Ramos (cell line): ENCODE results near the gene CCDC192.

Experiments
- in situ Hi-C: fragments of 300-500 bp; cut with MboI; formaldehyde crosslinking; loops from one replicate; pipeline ENCODE4 v1.14.3; 2022; ENCODE audit warnings: low sequenced_read_pairs; ENCODE audit not compliant: unreplicated experiment

Gene CCDC192

GRCh38 chr5:127870914-127871313, 167.7 kb downstream of the CCDC192 start:
- in situ Hi-C loops = loop anchor here (10.0 kb wide), 1 partner anchor 334 kb away; no protein-coding TSS in a partner anchor

- in situ Hi-C loops = loop anchor here (10.0 kb wide), 1 partner anchor 333 kb away; no protein-coding TSS in a partner anchor
Observed at GRCh38 chr5:127871503-127872153, 168.4 kb downstream of the CCDC192 start.

GRCh38 chr5:127872494-127872893, 169.3 kb downstream of the CCDC192 start:
- in situ Hi-C loops = loop anchor here (10.0 kb wide), 1 partner anchor 332 kb away; no protein-coding TSS in a partner anchor

GRCh38 chr5:127875235-127876021, 172.2 kb downstream of the CCDC192 start:
- in situ Hi-C loops = loop anchor here (10.0 kb wide), 1 partner anchor 329 kb away; no protein-coding TSS in a partner anchor

GRCh38 chr5:127876384-127876783, 173.2 kb downstream of the CCDC192 start:
- in situ Hi-C loops = loop anchor here (10.0 kb wide), 1 partner anchor 328 kb away; no protein-coding TSS in a partner anchor

- in situ Hi-C loops = loop anchor here (10.0 kb wide), 1 partner anchor 327 kb away; no protein-coding TSS in a partner anchor
Observed at GRCh38 chr5:127878174-127878750, 175.1 kb downstream of the CCDC192 start.

- in situ Hi-C loops = no loop called here
Observed at GRCh38 chr5:127884416-127884815, 181.2 kb downstream of the CCDC192 start.

- in situ Hi-C loops = no loop called here
Observed at GRCh38 chr5:127885176-127885575, 182.0 kb downstream of the CCDC192 start.

GRCh38 chr5:127886081-127886480, 182.9 kb downstream of the CCDC192 start:
- in situ Hi-C loops = no loop called here

- in situ Hi-C loops = no loop called here
Observed at GRCh38 chr5:127887282-127887681, 184.1 kb downstream of the CCDC192 start.

- in situ Hi-C loops = no loop called here
Observed at GRCh38 chr5:127891942-127892341, 188.8 kb downstream of the CCDC192 start.

- in situ Hi-C loops = no loop called here
Observed at GRCh38 chr5:127892467-127893207, 189.4 kb downstream of the CCDC192 start.

- in situ Hi-C loops = no loop called here
Observed at GRCh38 chr5:127893232-127893631, 190.0 kb downstream of the CCDC192 start.

GRCh38 chr5:127894461-127894860, 191.3 kb downstream of the CCDC192 start:
- in situ Hi-C loops = no loop called here

- in situ Hi-C loops = no loop called here
Observed at GRCh38 chr5:127898551-127899213, 195.5 kb downstream of the CCDC192 start.

- in situ Hi-C loops = no loop called here
Observed at GRCh38 chr5:127899214-127899610, 196.0 kb downstream of the CCDC192 start.

- in situ Hi-C loops = no loop called here
Observed at GRCh38 chr5:127906562-127907204, 203.5 kb downstream of the CCDC192 start.

- in situ Hi-C loops = no loop called here
Observed at GRCh38 chr5:127907907-127908306, 204.7 kb downstream of the CCDC192 start.

- in situ Hi-C loops = no loop called here
Observed at GRCh38 chr5:127909066-127909465, 205.9 kb downstream of the CCDC192 start.
